Measurements from ENCODE around the gene EXOSC5.
A peak's percentile ranks its signal among the peaks of the same experiment; 100 is the strongest.
"Not testable (repeated sequence)": the region's sequence is repeated elsewhere in the genome, so short reads cannot be mapped to it uniquely, and the experiment has no call there.

The EXOSC5 gene

DNA sequence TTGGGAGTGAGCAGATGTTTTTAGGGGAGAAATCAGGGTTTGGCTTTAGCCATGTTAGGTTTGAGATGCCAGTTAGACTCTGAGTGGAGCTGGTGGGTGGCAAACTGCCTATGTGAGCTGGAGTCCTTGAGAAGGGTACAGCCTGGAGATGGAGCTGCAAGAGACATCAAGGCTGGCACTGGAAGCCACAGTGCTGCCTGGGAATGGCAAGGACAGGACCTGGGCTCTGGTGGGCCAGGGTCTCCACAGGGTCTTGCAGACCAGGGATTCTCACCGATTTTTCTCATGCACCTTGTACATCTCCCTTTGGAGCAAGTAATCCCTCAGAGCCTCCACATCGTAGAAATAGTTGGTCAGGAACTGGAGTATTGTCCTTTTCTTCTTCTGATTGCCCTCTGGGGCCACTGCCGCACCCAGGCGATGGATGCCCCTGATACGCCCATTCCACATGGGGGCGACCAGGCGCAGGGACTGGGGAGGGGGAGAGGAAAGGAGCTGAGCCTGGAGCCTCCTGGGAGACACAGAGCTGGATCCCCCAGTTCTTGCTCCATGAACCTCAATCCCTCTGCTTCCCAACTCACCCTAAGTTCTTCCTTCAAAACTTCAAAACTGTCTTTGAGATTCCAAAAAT, 40.9 kb upstream of the EXOSC5 start:
- Histone ChIP-seq H3K4me1 (ENCODE audit: control insufficient read depth, insufficient read depth, low read depth, low read length) (peaks cover 6% of the 10 kb centered on the region), H3K27ac (ENCODE audit: low read length, poor library complexity, severe bottlenecking) (no peak overlapping the region), H3K9ac (ENCODE audit: low read length) (no peak overlapping the region), H3K4ac (ENCODE audit: low read depth in 1 of 2, low read length in 2 of 2) (no peak overlapping the region), H2AK5ac (ENCODE audit: low read length, severe bottlenecking) (peak overlapping the region; percentile 17), H3K36me3 (ENCODE audit: control insufficient read depth in 1 of 2, insufficient read depth in 2 of 2, low read depth in 1 of 2, low read length in 2 of 2) (peaks cover 20 to 26% of the 10 kb centered on the region in 2 experiments), H3K9me3 (ENCODE audit: control insufficient read depth, low read length) (no peaks in the 10 kb centered on the region), H3K23ac (ENCODE audit: low read length in 2 of 2) (no peak overlapping the region), H3K27me3 (ENCODE audit: control insufficient read depth in 1 of 2, insufficient read depth in 1 of 2, low read length in 2 of 2) (peaks cover 6 to 14% of the 10 kb centered on the region in 2 experiments), H3K18ac (ENCODE audit: low read depth in 1 of 2, low read length in 2 of 2) (no peak overlapping the region), H2BK12ac (ENCODE audit: low read length in 2 of 2) (no peak overlapping the region), H2AFZ (ENCODE audit: low read depth, low read length) (no peak overlapping the region), H2BK15ac (ENCODE audit: low read depth, poor library complexity, severe bottlenecking) (no peak overlapping the region), H2BK5ac (ENCODE audit: low read depth, low read length, poor library complexity, severe bottlenecking) (no peak overlapping the region), H3K4me2 (ENCODE audit: low read length, poor library complexity, severe bottlenecking) (no peak overlapping the region), H3K14ac (ENCODE audit: low read length in 2 of 2) (no peak overlapping the region), H4K8ac (ENCODE audit: low read length) (no peak overlapping the region), H3K79me1 (replicated peaks; ENCODE audit: low read length, poor library complexity, severe bottlenecking) (peaks cover 31% of the 10 kb centered on the region), H3K4me3 (ENCODE audit: insufficient read depth in 1 of 2, low read depth in 1 of 2, low read length in 2 of 2) (no peak overlapping the region), H4K91ac (ENCODE audit: low read length) (no peak overlapping the region), H2BK120ac (ENCODE audit: low read depth, low read length) (no peak overlapping the region)
- no peak for DNase-seq
- 98% methylated on average over 6 of the region's 7 CpGs for WGBS

DNA sequence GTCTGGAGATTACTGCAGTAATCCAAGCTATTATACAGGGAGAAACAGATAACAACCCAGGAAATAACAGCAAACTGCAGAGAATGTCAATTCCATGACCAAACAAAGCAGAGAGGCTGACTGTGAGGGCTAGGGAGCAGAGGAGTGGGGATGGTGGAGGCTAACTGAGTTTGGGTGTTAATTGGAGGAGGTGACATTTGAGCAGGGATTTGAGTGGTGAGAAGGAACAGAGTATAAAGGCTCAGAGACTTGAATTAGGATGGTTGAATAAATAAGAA, 39.5 kb upstream of the EXOSC5 start:
- Histone ChIP-seq H3K4me1 (ENCODE audit: control insufficient read depth, insufficient read depth, low read depth, low read length) (peaks cover 5% of the 10 kb centered on the region), H3K27ac (ENCODE audit: low read length, poor library complexity, severe bottlenecking) (no peak overlapping the region), H4K91ac (ENCODE audit: low read length) (no peak overlapping the region), H3K4ac (ENCODE audit: low read depth in 1 of 2, low read length in 2 of 2) (no peak overlapping the region), H3K9ac (ENCODE audit: low read length) (no peak overlapping the region), H3K14ac (ENCODE audit: low read length in 2 of 2) (no peak overlapping the region), H3K9me3 (ENCODE audit: control insufficient read depth, low read length) (no peaks in the 10 kb centered on the region), H2BK5ac (ENCODE audit: low read depth, low read length, poor library complexity, severe bottlenecking) (no peak overlapping the region), H2BK12ac (ENCODE audit: low read length in 2 of 2) (no peak overlapping the region), H2BK15ac (ENCODE audit: low read depth, poor library complexity, severe bottlenecking) (no peak overlapping the region), H2BK120ac (ENCODE audit: low read depth, low read length) (no peak overlapping the region), H2AK5ac (ENCODE audit: low read length, severe bottlenecking) (no peak overlapping the region), H2AFZ (ENCODE audit: low read depth, low read length) (no peak overlapping the region), H3K27me3 (ENCODE audit: control insufficient read depth in 1 of 2, insufficient read depth in 1 of 2, low read length in 2 of 2) (peaks cover 0 to 10% of the 10 kb centered on the region in 2 experiments), H3K4me2 (ENCODE audit: low read length, poor library complexity, severe bottlenecking) (no peak overlapping the region), H3K18ac (ENCODE audit: low read depth in 1 of 2, low read length in 2 of 2) (no peak overlapping the region), H3K36me3 (ENCODE audit: control insufficient read depth in 1 of 2, insufficient read depth in 2 of 2, low read depth in 1 of 2, low read length in 2 of 2) (peaks cover 35 to 40% of the 10 kb centered on the region in 2 experiments), H3K79me1 (replicated peaks; ENCODE audit: low read length, poor library complexity, severe bottlenecking) (peaks cover 33% of the 10 kb centered on the region), H4K8ac (ENCODE audit: low read length) (no peak overlapping the region), H3K4me3 (ENCODE audit: insufficient read depth in 1 of 2, low read depth in 1 of 2, low read length in 2 of 2) (no peak overlapping the region), H3K23ac (ENCODE audit: low read length in 2 of 2) (no peak overlapping the region)
- DNase-seq: no peak

DNA sequence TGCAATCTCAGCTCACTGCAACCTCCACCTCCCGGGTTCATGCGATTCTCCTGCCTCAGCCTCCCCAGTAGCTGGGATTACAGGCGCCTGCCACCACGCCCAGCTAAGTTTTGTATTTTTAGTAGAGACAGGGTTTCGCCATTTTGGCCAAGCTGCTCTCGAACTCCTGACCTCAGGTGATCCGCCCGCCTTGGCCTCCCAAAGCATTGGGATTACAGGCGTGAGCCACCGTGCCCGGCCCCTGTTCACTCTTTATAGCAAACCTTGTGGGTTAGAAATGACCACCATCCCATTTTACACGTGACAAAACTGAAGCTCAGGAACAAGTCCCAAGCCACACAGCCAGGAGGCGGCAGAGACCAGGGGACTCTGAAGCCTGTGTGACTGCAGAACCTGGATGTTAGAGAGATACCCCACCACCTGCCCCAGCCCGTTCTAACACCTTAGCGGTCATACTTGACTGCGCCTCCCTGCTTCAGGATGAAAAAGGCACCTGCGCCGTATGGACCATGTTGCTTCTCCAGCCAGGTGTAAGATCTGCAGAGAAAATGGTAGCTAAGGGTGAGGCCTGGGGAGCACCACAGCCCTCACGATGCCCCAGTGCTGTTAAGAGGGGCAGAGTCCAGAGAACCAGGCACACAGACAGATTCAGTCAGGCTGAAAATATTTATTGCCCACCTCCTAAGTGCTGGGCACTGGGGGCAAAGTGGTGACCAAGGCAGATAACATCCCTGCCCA, 38.9 kb upstream of the EXOSC5 start:
- Histone ChIP-seq H3K36me3 (ENCODE audit: control insufficient read depth in 1 of 2, insufficient read depth in 2 of 2, low read depth in 1 of 2, low read length in 2 of 2) (peaks cover 38 to 44% of the 10 kb centered on the region in 2 experiments), H4K8ac (ENCODE audit: low read length) (no peak overlapping the region), H2BK15ac (ENCODE audit: low read depth, poor library complexity, severe bottlenecking) (no peak overlapping the region), H3K27ac (ENCODE audit: low read length, poor library complexity, severe bottlenecking) (no peak overlapping the region), H3K4me2 (ENCODE audit: low read length, poor library complexity, severe bottlenecking) (no peak overlapping the region), H3K4me1 (ENCODE audit: control insufficient read depth, insufficient read depth, low read depth, low read length) (peaks cover 5% of the 10 kb centered on the region), H4K91ac (ENCODE audit: low read length) (no peak overlapping the region), H3K27me3 (ENCODE audit: control insufficient read depth in 1 of 2, insufficient read depth in 1 of 2, low read length in 2 of 2) (peaks cover 0 to 7% of the 10 kb centered on the region in 2 experiments), H3K4ac (ENCODE audit: low read depth in 1 of 2, low read length in 2 of 2) (no peak overlapping the region), H2BK12ac (ENCODE audit: low read length in 2 of 2) (no peak overlapping the region), H3K14ac (ENCODE audit: low read length in 2 of 2) (no peak overlapping the region), H3K9me3 (ENCODE audit: control insufficient read depth, low read length) (no peaks in the 10 kb centered on the region), H3K4me3 (ENCODE audit: insufficient read depth in 1 of 2, low read depth in 1 of 2, low read length in 2 of 2) (no peak overlapping the region), H3K79me1 (replicated peaks; ENCODE audit: low read length, poor library complexity, severe bottlenecking) (peaks cover 33% of the 10 kb centered on the region), H2BK5ac (ENCODE audit: low read depth, low read length, poor library complexity, severe bottlenecking) (no peak overlapping the region), H2AK5ac (ENCODE audit: low read length, severe bottlenecking) (no peak overlapping the region), H3K18ac (ENCODE audit: low read depth in 1 of 2, low read length in 2 of 2) (no peak overlapping the region), H3K9ac (ENCODE audit: low read length) (no peak overlapping the region), H2BK120ac (ENCODE audit: low read depth, low read length) (no peak overlapping the region), H3K23ac (ENCODE audit: low read length in 2 of 2) (no peak overlapping the region), H2AFZ (ENCODE audit: low read depth, low read length) (no peak overlapping the region)
- DNase-seq: no peak
- 99% methylated on average over 19 of the region's 19 CpGs for WGBS

DNA sequence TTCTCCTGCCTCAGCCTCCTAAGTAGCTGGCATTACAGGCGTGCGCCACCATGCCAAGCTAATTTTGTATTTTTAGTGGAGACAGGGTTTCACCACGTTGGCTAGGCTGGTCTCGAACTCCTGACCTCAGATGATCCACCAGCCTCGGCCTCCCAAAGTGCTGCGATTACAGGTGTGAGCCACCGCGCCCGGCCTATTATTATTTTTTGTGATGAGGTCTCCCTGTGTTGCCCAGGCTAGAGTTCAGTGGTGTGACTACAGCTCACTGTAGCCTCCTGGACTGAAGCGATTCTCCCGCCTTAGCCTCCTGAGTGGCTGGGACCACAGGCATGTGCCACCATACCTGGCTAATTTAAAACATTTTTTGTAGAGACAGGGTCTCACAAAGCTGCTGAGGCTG, 38.2 kb upstream of the EXOSC5 start:
- not testable (repeated sequence) for H3K4ac ChIP-seq (ENCODE audit: low read depth in 1 of 2, low read length in 2 of 2); H3K4me2 ChIP-seq (ENCODE audit: low read length, poor library complexity, severe bottlenecking); H2BK5ac ChIP-seq (ENCODE audit: low read depth, low read length, poor library complexity, severe bottlenecking); H2AFZ ChIP-seq (ENCODE audit: low read depth, low read length); H3K9me3 ChIP-seq (ENCODE audit: control insufficient read depth, low read length); H3K14ac ChIP-seq (ENCODE audit: low read length in 2 of 2); DNase-seq; H3K18ac ChIP-seq (ENCODE audit: low read depth in 1 of 2, low read length in 2 of 2); H3K27me3 ChIP-seq (ENCODE audit: control insufficient read depth in 1 of 2, insufficient read depth in 1 of 2, low read length in 2 of 2); H2BK120ac ChIP-seq (ENCODE audit: low read depth, low read length); H3K4me3 ChIP-seq (ENCODE audit: insufficient read depth in 1 of 2, low read depth in 1 of 2, low read length in 2 of 2); H4K91ac ChIP-seq (ENCODE audit: low read length); H2AK5ac ChIP-seq (ENCODE audit: low read length, severe bottlenecking); H3K23ac ChIP-seq (ENCODE audit: low read length in 2 of 2); H3K4me1 ChIP-seq (ENCODE audit: control insufficient read depth, insufficient read depth, low read depth, low read length); H2BK12ac ChIP-seq (ENCODE audit: low read length in 2 of 2); H3K9ac ChIP-seq (ENCODE audit: low read length); H2BK15ac ChIP-seq (ENCODE audit: low read depth, poor library complexity, severe bottlenecking); H3K27ac ChIP-seq (ENCODE audit: low read length, poor library complexity, severe bottlenecking); H4K8ac ChIP-seq (ENCODE audit: low read length)
- peaks cover 33% of the 10 kb centered on the region for H3K79me1 ChIP-seq (replicated peaks; ENCODE audit: low read length, poor library complexity, severe bottlenecking)
- 95% methylated on average over 11 of the region's 11 CpGs for WGBS
- peaks cover 44 to 47% of the 10 kb centered on the region in 2 experiments for H3K36me3 ChIP-seq (ENCODE audit: control insufficient read depth in 1 of 2, insufficient read depth in 2 of 2, low read depth in 1 of 2, low read length in 2 of 2)
